SJSA1 (cell line): ENCODE results near the gene DPM3. TPM values are rescaled to one million over a fixed set of nuclear protein-coding genes. Genes with fewer than 3 reads are reported as not detected.

ENCODE experiments used
- DNase-seq, 2 experiments: peaks; one replicate each; pipeline ENCODE4 v3.0.0-alpha.2; 2015 to 2020; ENCODE audit warnings: low spot score in 2 of 2, low read depth in 1 of 2
- H3K27ac ChIP-seq: fragments of 250-450 bp; sonication (Bioruptor Pico); 2 replicates; pipeline ENCODE4 v1.5.1; 2020; ENCODE audit warnings: mild to moderate bottlenecking, moderate library complexity
- H3K27me3 ChIP-seq: fragments of 250-450 bp; sonication (Bioruptor Pico); replicated peaks from 2 replicates; pipeline ENCODE4 v1.5.1; 2020; ENCODE audit warnings: mild to moderate bottlenecking, moderate library complexity
- H3K36me3 ChIP-seq: fragments of 250-450 bp; sonication (Bioruptor Pico); 2 replicates; pipeline ENCODE4 v1.5.1; 2020; ENCODE audit warnings: mild to moderate bottlenecking
- H3K4me1 ChIP-seq: fragments of 250-450 bp; sonication (Bioruptor Pico); replicated peaks from 2 replicates; pipeline ENCODE4 v1.6.1; 2021; ENCODE audit warnings: mild to moderate bottlenecking
- H3K4me3 ChIP-seq: fragments of 250-450 bp; sonication (Bioruptor Pico); 2 replicates; pipeline ENCODE4 v1.5.1; 2020; ENCODE audit warnings: mild to moderate bottlenecking
- H3K9me3 ChIP-seq: fragments of 250-450 bp; sonication (Bioruptor Pico); replicated peaks from 2 replicates; pipeline ENCODE4 v1.5.1; 2020; ENCODE audit warnings: mild to moderate bottlenecking
- total RNA-seq: library from RNA; depleted of rRNA; stranded (reverse); fragments of >200 nt; shearing (Covaris generic); gene quantifications from 2 replicates; pipeline ENCODE4 v1.2.3, GENCODE V29; 2014

The DPM3 gene
- total RNA-seq, 1 experiment from 2014 or later, result 40.7 TPM

- Histone ChIP-seq H3K4me1 (peaks cover 51% of the 10 kb centered on the region), H3K36me3 (0 out of 2 replicates have a peak, but pooled peaks cover 6% of the 10 kb centered on the region), H3K9me3 (no peaks in the 10 kb centered on the region), H3K27me3 (peaks cover 18% of the 10 kb centered on the region), H3K27ac (no peak overlapping the region), H3K4me3 (no peak overlapping the region)
- DNase-seq, result no peak
These were observed 9.0 kb downstream of the DPM3 start for GRCh38 chr1:155131285-155131684.

GRCh38 chr1:155130272-155131006 is 9.9 kb downstream of the DPM3 start:
- Histone ChIP-seq H3K4me3 (no peak overlapping the region), H3K27ac (no peak overlapping the region), H3K36me3 (0 out of 2 replicates have a peak, but pooled peaks cover 6% of the 10 kb centered on the region), H3K9me3 (no peaks in the 10 kb centered on the region), H3K27me3 (peaks cover 23% of the 10 kb centered on the region), H3K4me1 (peaks cover 57% of the 10 kb centered on the region)
- no peak for DNase-seq

- no peak overlapping the region for H3K27ac ChIP-seq
- H3K36me3 ChIP-seq, result 0 out of 2 replicates have a peak, but pooled peaks cover 2% of the 10 kb centered on the region
- peaks cover 60% of the 10 kb centered on the region for H3K4me1 ChIP-seq
- H3K4me3 ChIP-seq, result no peak overlapping the region
- no peak for DNase-seq
- H3K9me3 ChIP-seq, result no peaks in the 10 kb centered on the region
- H3K27me3 ChIP-seq, result peaks cover 23% of the 10 kb centered on the region
These were observed 11.4 kb downstream of the DPM3 start for GRCh38 chr1:155128755-155129473.

GRCh38 chr1:155127967-155128754 is 12.2 kb downstream of the DPM3 start:
- no peaks in the 10 kb centered on the region for H3K9me3 ChIP-seq
- H3K4me3 ChIP-seq, result peak overlapping the region; percentile 37
- peak in 1 of 2 experiments; percentile 42 for DNase-seq
- peaks cover 65% of the 10 kb centered on the region for H3K4me1 ChIP-seq
- H3K27ac ChIP-seq, result no peak overlapping the region
- no peaks in the 10 kb centered on the region for H3K36me3 ChIP-seq
- peaks cover 23% of the 10 kb centered on the region for H3K27me3 ChIP-seq

GRCh38 chr1:155127105-155127966 is 13.0 kb downstream of the DPM3 start, which contains the start of gene EFNA1:
TSS of gene EFNA1 (plus strand) at chr1:155127876. CDS start at chr1:155127978, 102 bp downstream.
- Histone ChIP-seq H3K27ac (no peak within 1 kb of the TSS; the same call in 1 of the 2 replicates), H3K4me1 (peaks cover 65% of the 10 kb centered on the region), H3K4me3 (peak within 1 kb of the TSS; percentile 37), H3K27me3 (peaks cover 23% of the 10 kb centered on the region), H3K36me3 (no peaks in the 10 kb centered on the region), H3K9me3 (no peaks in the 10 kb centered on the region)
- peak; percentile 80 to 81 for DNase-seq

- Histone ChIP-seq H3K27ac (no peak overlapping the region; the same call in 1 of the 2 replicates), H3K36me3 (no peaks in the 10 kb centered on the region), H3K27me3 (peaks cover 23% of the 10 kb centered on the region), H3K4me1 (peaks cover 65% of the 10 kb centered on the region), H3K4me3 (peak overlapping the region; percentile 37), H3K9me3 (no peaks in the 10 kb centered on the region)
- DNase-seq, result peak in 1 of 2 experiments; percentile 55
These were observed 13.7 kb downstream of the DPM3 start for GRCh38 chr1:155126556-155127104.

- Histone ChIP-seq H3K27ac (no peak overlapping the region), H3K9me3 (no peaks in the 10 kb centered on the region), H3K4me3 (peak overlapping the region; percentile 37; the same call in 1 of the 2 replicates), H3K4me1 (peaks cover 65% of the 10 kb centered on the region), H3K36me3 (no peaks in the 10 kb centered on the region), H3K27me3 (peaks cover 23% of the 10 kb centered on the region)
- peak in 1 of 2 experiments; percentile 26 for DNase-seq
These were observed 14.3 kb downstream of the DPM3 start for GRCh38 chr1:155125946-155126555.

GRCh38 chr1:155125511-155125945 is 14.8 kb downstream of the DPM3 start:
- no peak for DNase-seq
- Histone ChIP-seq H3K27ac (no peak overlapping the region), H3K27me3 (peaks cover 23% of the 10 kb centered on the region), H3K36me3 (no peaks in the 10 kb centered on the region), H3K4me3 (no peak overlapping the region), H3K9me3 (no peaks in the 10 kb centered on the region), H3K4me1 (peaks cover 65% of the 10 kb centered on the region)

GRCh38 chr1:155124503-155125463 is 15.5 kb downstream of the DPM3 start:
- no peak overlapping the region for H3K4me3 ChIP-seq
- peaks cover 29% of the 10 kb centered on the region for H3K27me3 ChIP-seq
- H3K27ac ChIP-seq, result peak overlapping the region; percentile 12
- peaks cover 62% of the 10 kb centered on the region for H3K4me1 ChIP-seq
- no peaks in the 10 kb centered on the region for H3K9me3 ChIP-seq
- DNase-seq, result peak; percentile 80 to 85
- no peaks in the 10 kb centered on the region for H3K36me3 ChIP-seq

- no peaks in the 10 kb centered on the region for H3K36me3 ChIP-seq
- peak; percentile 76 to 84 for DNase-seq
- H3K9me3 ChIP-seq, result no peaks in the 10 kb centered on the region
- peaks cover 33% of the 10 kb centered on the region for H3K27me3 ChIP-seq
- peak overlapping the region; percentile 12 for H3K27ac ChIP-seq
- peaks cover 52% of the 10 kb centered on the region for H3K4me1 ChIP-seq
- no peak overlapping the region for H3K4me3 ChIP-seq
These were observed 16.5 kb downstream of the DPM3 start for GRCh38 chr1:155123801-155124200.

GRCh38 chr1:155122308-155122707 is 18.0 kb downstream of the DPM3 start:
- no peak for DNase-seq
- no peak overlapping the region for H3K4me3 ChIP-seq
- no peaks in the 10 kb centered on the region for H3K9me3 ChIP-seq
- no peaks in the 10 kb centered on the region for H3K36me3 ChIP-seq
- H3K4me1 ChIP-seq, result peaks cover 39% of the 10 kb centered on the region
- H3K27me3 ChIP-seq, result peaks cover 24% of the 10 kb centered on the region
- H3K27ac ChIP-seq, result no peak overlapping the region
